HG02678 (cell line): Measurements from ENCODE around the gene NACAD.

Experiments
- ATAC-seq: cut with Tn5 transposase; IDR thresholded peaks from one replicate; pipeline ENCODE4 v1.9.1; 2021; ENCODE audit warnings: mild to moderate bottlenecking, moderate library complexity; ENCODE audit not compliant: unreplicated experiment

NACAD gene

GRCh38 chr7:45075871-45076796, 12.6 kb downstream of the NACAD start:
- ATAC-seq, result no peak

- ATAC-seq, result no peak
Observed at GRCh38 chr7:45075355-45075644, 13.5 kb downstream of the NACAD start.

GRCh38 chr7:45074528-45075354, 14.0 kb downstream of the NACAD start:
- ATAC-seq, result no peak

GRCh38 chr7:45073786-45074527, 14.8 kb downstream of the NACAD start:
- no peak for ATAC-seq

GRCh38 chr7:45073031-45073785, 15.6 kb downstream of the NACAD start:
- no peak for ATAC-seq

- ATAC-seq, result no peak
Observed at GRCh38 chr7:45072131-45073030, 16.4 kb downstream of the NACAD start.

- no peak for ATAC-seq
Observed at GRCh38 chr7:45071528-45071927, 17.2 kb downstream of the NACAD start.

GRCh38 chr7:45070254-45070642, 18.5 kb downstream of the NACAD start:
- ATAC-seq, result no peak

GRCh38 chr7:45069444-45070253, 19.1 kb downstream of the NACAD start:
- no peak for ATAC-seq

- ATAC-seq, result no peak
Observed at GRCh38 chr7:45068236-45069023, 20.3 kb downstream of the NACAD start.

- ATAC-seq, result no peak
Observed at GRCh38 chr7:45067582-45067981, 21.2 kb downstream of the NACAD start.

GRCh38 chr7:45066409-45066808, 22.4 kb downstream of the NACAD start:
- no peak for ATAC-seq

GRCh38 chr7:45065031-45065995, 23.5 kb downstream of the NACAD start:
- no peak for ATAC-seq

GRCh38 chr7:45064047-45064725, 24.6 kb downstream of the NACAD start:
- no peak for ATAC-seq

GRCh38 chr7:45061806-45062425, 26.9 kb downstream of the NACAD start:
- no peak for ATAC-seq

- no peak for ATAC-seq
Observed at GRCh38 chr7:45061352-45061751, 27.4 kb downstream of the NACAD start.
